Fibroblast of the aortic adventitia (primary cell): ENCODE measurements around the gene AMOT. TPM values are rescaled to one million over a fixed set of nuclear protein-coding genes. Genes with fewer than 3 reads are reported as not detected.
A peak's percentile ranks its signal among the peaks of the same experiment; 100 is the strongest.

ENCODE experiments used
- DNase-seq: peaks from one replicate; pipeline ENCODE4 v3.0.0-alpha.2; 2010; ENCODE audit warnings: low read depth
- H3K4me3 ChIP-seq: 2 replicates; pipeline ENCODE4 v1.5.1; 2011; ENCODE audit warnings: low read depth, mild to moderate bottlenecking, control low read depth, low read length, moderate library complexity
- total RNA-seq: library from RNA; depleted of rRNA; stranded (reverse); fragments of >200 nt; gene quantifications from 2 replicates; pipeline ENCODE4 v1.2.3, GENCODE V29; 2012; ENCODE audit warnings: low replicate concordance
- TF ChIP-seq, protein P1 (sequence below): IDR thresholded peaks from 2 replicates; pipeline ENCODE4 v1.5.1; 2011; ENCODE audit warnings: mild to moderate bottlenecking, low read length, control low read depth, inconsistent platforms; ENCODE audit not compliant: insufficient read depth

The AMOT gene
- total RNA-seq, 1 donor = 11.0 TPM

DNA sequence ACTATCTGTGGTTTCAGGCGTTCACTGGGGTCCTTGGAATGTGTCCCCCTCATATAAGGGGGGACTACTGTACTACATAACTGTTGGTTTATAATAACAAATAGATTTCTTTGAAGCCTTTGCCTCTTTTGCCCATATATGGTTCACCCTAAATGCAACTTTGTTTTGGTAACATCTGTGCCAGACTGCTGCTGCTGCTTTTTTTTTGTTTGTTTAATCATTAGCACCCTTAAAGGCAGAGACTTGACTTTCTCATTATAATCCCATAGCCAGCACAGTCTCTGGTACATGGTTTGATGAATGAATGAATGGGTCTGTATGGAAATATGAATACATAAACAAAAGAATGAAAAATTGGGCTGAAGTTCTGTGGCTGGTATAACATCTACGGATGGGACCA, 80.7 kb downstream of the AMOT start:
- H3K4me3 ChIP-seq = no peak overlapping the region
- DNase-seq = no peak
- TF ChIP-seq, protein P1, sequence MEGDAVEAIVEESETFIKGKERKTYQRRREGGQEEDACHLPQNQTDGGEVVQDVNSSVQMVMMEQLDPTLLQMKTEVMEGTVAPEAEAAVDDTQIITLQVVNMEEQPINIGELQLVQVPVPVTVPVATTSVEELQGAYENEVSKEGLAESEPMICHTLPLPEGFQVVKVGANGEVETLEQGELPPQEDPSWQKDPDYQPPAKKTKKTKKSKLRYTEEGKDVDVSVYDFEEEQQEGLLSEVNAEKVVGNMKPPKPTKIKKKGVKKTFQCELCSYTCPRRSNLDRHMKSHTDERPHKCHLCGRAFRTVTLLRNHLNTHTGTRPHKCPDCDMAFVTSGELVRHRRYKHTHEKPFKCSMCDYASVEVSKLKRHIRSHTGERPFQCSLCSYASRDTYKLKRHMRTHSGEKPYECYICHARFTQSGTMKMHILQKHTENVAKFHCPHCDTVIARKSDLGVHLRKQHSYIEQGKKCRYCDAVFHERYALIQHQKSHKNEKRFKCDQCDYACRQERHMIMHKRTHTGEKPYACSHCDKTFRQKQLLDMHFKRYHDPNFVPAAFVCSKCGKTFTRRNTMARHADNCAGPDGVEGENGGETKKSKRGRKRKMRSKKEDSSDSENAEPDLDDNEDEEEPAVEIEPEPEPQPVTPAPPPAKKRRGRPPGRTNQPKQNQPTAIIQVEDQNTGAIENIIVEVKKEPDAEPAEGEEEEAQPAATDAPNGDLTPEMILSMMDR = no peak

DNA sequence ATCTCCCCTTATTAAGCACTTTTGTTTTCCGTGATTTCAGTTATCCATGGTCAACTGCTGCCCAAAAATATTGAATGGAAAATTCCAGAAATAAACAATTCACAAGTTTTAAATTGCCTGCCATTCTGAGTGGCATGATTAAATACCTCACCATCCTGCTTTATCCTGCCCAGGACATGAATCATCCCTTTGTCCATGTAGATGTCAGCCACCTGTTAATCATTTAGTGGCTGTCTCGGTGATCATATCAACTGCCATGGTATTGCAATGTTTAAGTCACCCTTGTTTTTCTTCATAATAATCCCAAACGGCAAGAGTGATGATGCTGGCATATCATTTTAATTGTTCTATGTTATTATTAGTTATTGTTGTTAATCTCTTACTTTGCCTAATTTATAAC, 81.1 kb downstream of the AMOT start:
- no peak overlapping the region for H3K4me3 ChIP-seq
- DNase-seq = no peak
- TF ChIP-seq, protein P1 = no peak

DNA sequence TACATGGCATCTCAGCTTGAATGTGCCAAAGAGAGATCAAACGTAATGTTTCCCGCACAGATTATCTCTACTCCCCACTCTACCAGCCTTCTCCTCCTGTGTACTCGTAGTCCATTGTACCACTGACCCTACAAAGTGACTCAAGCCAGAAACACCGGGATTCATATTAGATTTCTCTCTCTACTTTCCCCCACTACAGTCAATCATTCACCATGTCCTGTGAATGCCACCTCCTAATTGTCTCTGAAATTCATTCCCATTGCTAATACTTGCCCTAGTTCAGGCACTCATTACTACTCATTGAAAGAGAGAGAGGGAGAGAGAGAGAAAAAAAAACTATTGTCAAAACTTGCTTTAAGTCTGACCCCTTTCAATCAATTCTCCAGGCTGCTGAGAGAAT, 82.7 kb downstream of the AMOT start:
- TF ChIP-seq, protein P1 = no peak
- no peak overlapping the region for H3K4me3 ChIP-seq
- DNase-seq = no peak

DNA sequence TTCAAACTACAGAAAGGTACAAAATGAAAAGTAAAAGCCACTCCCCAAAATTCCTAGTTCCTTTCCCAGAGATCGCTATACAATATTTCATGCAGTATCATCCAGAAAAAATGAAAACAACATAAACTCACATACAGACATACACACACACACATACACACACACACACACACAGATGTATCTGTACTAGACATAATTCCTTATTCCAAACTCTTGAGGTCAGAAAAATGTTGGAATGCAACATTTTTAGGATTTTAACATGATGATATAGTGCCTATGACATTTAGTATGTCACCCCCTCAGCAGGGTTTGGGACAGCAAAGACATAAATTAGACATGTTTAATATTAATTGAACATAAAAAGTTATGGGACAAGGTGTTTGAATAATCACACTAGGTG, 87.5 kb downstream of the AMOT start:
- no peak for DNase-seq
- TF ChIP-seq, protein P1 = no peak
- H3K4me3 ChIP-seq = no peak overlapping the region

DNA sequence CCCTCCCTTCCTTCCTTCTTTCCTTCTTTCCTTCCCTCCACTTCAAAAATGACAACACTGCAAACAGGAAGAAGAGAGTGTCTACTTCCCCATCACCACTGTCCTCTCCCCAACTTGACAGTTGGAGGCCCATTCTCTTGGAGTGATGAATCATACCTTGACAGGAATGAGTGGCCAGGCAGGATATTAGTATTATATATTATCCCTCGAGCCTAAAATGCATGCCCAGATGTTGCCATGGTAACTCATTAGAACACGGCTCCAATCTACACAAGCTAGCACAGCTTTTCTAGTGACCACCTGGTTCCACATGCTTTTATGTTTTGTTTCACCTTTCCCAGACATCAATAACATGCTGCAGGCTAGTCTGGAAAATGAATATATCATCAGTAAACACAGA, 89.6 kb downstream of the AMOT start:
- no peak for DNase-seq
- H3K4me3 ChIP-seq = no peak overlapping the region
- TF ChIP-seq, protein P1 = no peak

DNA sequence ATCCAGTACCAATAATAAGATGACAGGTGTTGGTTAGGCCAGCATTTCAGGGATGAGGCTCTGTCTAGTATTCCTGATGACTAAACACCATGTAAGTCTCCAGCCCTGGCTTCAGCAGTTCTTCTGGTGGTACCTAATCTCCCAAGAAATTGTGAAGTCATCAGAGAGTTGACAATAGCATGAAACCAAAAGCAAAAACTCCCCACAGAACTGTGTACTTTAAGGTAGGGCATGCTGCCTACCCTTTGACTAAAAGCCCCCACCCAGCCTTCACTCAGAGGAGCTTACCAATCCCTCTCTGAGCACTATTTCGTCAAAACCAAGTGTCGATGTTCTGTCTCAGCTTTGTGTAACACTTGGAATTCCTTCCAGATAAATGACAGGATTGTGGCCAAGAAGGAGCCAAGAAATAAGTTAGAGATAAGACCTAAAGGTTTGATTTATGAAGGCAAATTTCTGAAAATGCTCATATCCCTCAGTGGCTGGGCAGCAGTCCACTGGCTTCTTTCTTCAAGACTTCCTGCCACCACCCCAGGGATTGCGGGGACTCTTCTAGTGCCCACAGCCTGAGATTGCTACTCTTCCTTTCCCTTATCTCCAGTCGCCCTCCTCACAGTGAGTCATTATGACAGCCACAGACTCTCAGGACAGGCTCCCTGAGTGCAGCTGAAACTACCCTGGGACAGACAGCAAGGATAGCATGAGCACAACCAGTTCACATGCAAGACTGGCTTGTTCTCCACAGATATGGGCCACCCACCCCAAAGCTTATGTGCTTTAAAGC, 93.6 kb downstream of the AMOT start:
- peak; percentile 38 for DNase-seq
- H3K4me3 ChIP-seq = no peak overlapping the region
- TF ChIP-seq, protein P1 = no peak
